OCI-LY1 (cell line): Measurements from ENCODE around the gene RASD2.

ENCODE experiments used
- CTCF ChIP-seq: fragments of 200-600 bp; sonication (generic), shearing (Covaris generic); IDR thresholded peaks from 2 replicates; pipeline ENCODE4 v1.5.1; 2017; ENCODE audit warnings: mild to moderate bottlenecking, antibody characterized with exemption, low read length, moderate library complexity, mixed read lengths
- EZH2 ChIP-seq: fragments of 200-600 bp; sonication (generic), shearing (Covaris generic); IDR thresholded peaks from 2 replicates; pipeline ENCODE4 v1.8.0; 2017; ENCODE audit warnings: borderline replicate concordance, mixed run types, mild to moderate bottlenecking, antibody characterized with exemption, low read length, moderate library complexity, mixed read lengths

- no peak for TF ChIP-seq CTCF
- TF ChIP-seq EZH2: no peak
These were observed 35.0 kb upstream of the RASD2 start for GRCh38 chr22:35505399-35506258.
